Measurements from ENCODE around the gene PITRM1. TPM values are rescaled to one million over a fixed set of nuclear protein-coding genes. Genes with fewer than 3 reads are reported as not detected.
"Not testable (repeated sequence)": the region's sequence is repeated elsewhere in the genome, so short reads cannot be mapped to it uniquely, and the experiment has no call there.

PITRM1 gene
- total RNA-seq, 4 donors from 2014 or later: 45.5 to 62.8 (median 52.2) TPM

DNA sequence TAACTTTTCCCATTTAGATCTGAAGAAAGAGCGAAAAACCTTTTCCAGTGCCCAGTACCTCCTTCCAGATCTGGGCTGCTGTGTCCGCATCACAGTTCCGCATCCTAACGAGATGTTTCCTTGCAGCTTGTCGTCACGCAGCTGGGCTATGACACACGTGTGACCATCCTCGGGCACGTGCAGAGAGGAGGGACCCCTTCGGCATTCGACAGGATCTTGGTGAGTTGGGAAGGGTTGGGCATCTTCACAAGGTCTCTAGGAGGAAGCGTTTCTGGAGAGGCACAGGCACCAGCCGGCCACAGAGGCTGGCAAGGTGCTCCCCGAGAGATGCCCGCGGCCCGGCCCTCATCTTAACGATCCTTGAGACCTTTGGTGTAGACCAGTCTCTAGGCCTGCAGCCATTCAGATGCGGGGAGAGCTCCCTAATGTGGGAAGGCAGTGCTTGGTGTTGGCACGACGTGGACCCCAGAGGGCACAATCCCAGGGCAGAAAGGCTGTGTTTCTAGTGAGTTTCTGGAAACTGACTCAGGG is 63.9 kb downstream of the PITRM1 start:
- intact Hi-C loops (cut with DNase I; ENCODE audit: low total_unique reads): no loop called here
- TF ChIP-seq, protein P1, sequence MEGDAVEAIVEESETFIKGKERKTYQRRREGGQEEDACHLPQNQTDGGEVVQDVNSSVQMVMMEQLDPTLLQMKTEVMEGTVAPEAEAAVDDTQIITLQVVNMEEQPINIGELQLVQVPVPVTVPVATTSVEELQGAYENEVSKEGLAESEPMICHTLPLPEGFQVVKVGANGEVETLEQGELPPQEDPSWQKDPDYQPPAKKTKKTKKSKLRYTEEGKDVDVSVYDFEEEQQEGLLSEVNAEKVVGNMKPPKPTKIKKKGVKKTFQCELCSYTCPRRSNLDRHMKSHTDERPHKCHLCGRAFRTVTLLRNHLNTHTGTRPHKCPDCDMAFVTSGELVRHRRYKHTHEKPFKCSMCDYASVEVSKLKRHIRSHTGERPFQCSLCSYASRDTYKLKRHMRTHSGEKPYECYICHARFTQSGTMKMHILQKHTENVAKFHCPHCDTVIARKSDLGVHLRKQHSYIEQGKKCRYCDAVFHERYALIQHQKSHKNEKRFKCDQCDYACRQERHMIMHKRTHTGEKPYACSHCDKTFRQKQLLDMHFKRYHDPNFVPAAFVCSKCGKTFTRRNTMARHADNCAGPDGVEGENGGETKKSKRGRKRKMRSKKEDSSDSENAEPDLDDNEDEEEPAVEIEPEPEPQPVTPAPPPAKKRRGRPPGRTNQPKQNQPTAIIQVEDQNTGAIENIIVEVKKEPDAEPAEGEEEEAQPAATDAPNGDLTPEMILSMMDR (IDR thresholded peaks at IDR 0.05): no peak
- no peak for TF ChIP-seq POLR2A (IDR thresholded peaks at IDR 0.05)
- H3K4me3 ChIP-seq (ENCODE audit: low read depth, poor library complexity, severe bottlenecking): no peak overlapping the region
- DNase-seq (ENCODE audit: low spot score in 2 of 2): no peak
- 93 to 94% methylated on average over 16 to 21 of the region's 21 CpGs for WGBS, 2 donors

DNA sequence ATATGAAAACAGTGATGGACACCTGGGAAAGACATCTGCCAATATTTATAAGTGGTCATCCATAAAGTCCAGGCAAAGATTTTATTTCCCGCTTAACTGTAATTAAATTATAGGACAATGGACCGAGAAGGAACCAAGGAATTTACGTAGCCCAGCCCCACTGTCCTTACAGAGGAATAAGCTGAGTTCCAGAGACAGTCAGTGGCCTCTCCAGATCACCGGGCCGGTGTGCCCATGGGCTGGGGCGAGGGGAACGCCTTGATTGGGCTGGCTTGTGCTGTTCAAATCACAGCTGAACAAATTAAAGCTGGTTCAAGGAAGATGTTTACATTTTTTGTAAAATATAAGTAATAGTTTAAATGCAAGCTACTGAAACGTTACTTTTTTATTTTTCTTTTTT is 64.5 kb downstream of the PITRM1 start:
- WGBS, 2 donors: 86 to 88% methylated on average over 8 of the region's 8 CpGs
- intact Hi-C loops (cut with DNase I; ENCODE audit: low total_unique reads): no loop called here
- no peak for TF ChIP-seq POLR2A (IDR thresholded peaks at IDR 0.05)
- TF ChIP-seq, protein P1 (IDR thresholded peaks at IDR 0.05): no peak
- H3K4me3 ChIP-seq (ENCODE audit: low read depth, poor library complexity, severe bottlenecking): no peak overlapping the region
- DNase-seq (ENCODE audit: low spot score in 2 of 2): no peak

DNA sequence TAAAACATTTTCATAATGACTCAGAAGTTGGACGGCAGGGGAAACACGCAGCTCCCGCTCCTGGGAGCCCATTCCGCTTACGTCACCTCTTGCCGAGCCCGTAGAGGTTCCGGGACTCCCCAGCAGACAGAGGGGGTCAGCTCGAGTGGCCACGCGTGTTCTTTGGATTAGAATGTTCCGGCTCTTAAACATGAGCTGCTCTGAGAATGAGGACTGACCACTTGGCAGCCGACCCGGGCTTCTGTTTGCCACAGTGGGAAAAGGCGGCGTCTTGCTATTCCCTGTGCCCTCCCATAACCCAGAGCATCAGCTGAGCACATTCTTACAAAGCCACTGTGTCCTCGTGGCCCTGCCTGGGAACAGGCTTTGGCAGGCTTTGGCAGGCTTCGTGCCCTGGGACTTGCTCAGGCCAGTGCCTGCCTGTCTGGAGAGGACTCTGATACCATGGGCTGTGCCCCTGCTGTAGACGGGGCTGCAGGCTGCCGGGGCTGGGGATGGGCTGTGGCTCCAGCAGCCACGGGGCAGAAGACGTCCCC is 65.1 kb downstream of the PITRM1 start:
- 44 to 69% methylated on average over 16 to 22 of the region's 22 CpGs for WGBS, 2 donors
- intact Hi-C loops (cut with DNase I; ENCODE audit: low total_unique reads): no loop called here
- TF ChIP-seq POLR2A (IDR thresholded peaks at IDR 0.05): no peak
- TF ChIP-seq, protein P1 (IDR thresholded peaks at IDR 0.05): no peak
- DNase-seq (ENCODE audit: low spot score in 2 of 2): peak; percentile 70 to 93
- no peak overlapping the region for H3K4me3 ChIP-seq (ENCODE audit: low read depth, poor library complexity, severe bottlenecking)

DNA sequence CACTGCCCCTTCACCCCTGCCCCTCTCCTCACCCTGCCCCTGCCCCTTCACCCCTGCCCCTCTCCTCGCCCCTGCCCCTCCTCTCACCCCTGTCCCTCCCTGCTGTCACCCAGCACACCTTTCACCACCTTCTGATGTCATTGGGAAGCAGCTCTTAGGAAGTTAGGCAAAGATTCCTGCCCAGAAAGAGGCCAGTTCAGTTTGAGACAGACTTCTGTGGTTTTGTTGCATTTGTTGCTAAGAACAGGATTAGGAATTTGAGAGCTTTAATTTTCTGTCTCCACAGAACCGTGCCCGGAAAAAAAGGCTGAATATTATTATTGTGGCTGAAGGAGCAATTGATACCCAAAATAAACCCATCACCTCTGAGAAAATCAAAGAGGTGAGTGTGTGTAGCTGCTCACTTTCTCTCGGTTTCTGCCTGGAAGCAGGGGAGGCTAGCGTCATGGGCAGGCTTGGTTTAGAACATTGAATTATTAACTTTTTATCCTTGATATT is 65.6 kb downstream of the PITRM1 start:
- intact Hi-C loops (cut with DNase I; ENCODE audit: low total_unique reads): no loop called here
- no peak for DNase-seq (ENCODE audit: low spot score in 2 of 2)
- no peak overlapping the region for H3K4me3 ChIP-seq (ENCODE audit: low read depth, poor library complexity, severe bottlenecking)
- 47 to 52% methylated on average over 4 of the region's 5 CpGs for WGBS, 2 donors
- TF ChIP-seq POLR2A (IDR thresholded peaks at IDR 0.05): no peak
- TF ChIP-seq, protein P1 (IDR thresholded peaks at IDR 0.05): no peak

DNA sequence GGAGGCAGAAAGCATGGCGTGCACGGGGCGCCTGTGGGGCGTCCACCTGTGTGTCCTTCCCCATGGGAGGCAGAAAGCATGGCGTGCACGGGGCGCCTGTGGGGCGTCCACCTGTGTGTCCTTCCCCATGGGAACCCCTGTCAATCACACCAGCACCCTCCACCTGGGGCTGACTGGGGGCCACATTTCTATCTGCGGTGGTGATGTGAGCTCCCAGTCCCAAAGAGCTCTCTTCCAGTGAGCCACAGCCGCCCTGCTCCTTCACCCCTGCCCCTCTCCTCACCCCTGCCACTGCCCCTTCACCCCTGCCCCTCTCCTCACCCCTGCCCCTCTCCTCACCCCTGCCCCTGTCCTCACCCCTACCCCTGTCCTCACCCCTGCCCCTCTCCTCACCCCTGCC is 66.3 kb downstream of the PITRM1 start:
- H3K4me3 ChIP-seq (ENCODE audit: low read depth, poor library complexity, severe bottlenecking); DNase-seq (ENCODE audit: low spot score in 2 of 2); intact Hi-C loops (cut with DNase I; ENCODE audit: low total_unique reads): not testable (repeated sequence)
- 90 to 97% methylated on average over 6 to 8 of the region's 10 CpGs for WGBS, 2 donors

DNA sequence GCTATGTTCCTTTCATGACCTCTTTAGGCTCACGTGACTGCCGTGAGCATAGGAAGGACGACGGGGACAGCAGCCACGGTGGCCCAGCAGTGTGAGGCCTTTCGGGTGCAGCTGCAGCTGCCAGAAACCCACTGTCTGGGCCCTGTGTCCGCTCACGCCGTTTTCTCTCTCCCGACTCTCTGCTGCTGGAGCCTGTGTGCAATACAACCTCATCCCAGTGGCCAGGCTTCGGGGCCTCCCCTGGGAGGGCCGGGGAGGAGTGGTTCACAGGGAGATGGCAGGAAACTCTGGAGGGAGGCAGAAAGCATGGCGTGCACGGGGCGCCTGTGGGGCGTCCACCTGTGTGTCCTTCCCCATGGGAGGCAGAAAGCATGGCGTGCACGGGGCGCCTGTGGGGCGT is 66.7 kb downstream of the PITRM1 start:
- intact Hi-C loops (cut with DNase I; ENCODE audit: low total_unique reads): no loop called here
- no peak for DNase-seq (ENCODE audit: low spot score in 2 of 2)
- no peak overlapping the region for H3K4me3 ChIP-seq (ENCODE audit: low read depth, poor library complexity, severe bottlenecking)
- 85 to 93% methylated on average over 16 to 20 of the region's 20 CpGs for WGBS, 2 donors
- no peak for TF ChIP-seq POLR2A (IDR thresholded peaks at IDR 0.05)
- TF ChIP-seq, protein P1 (IDR thresholded peaks at IDR 0.05): no peak

All from lower leg skin (tissue), 4 donors.